ENCODE data around the gene ZNF213.

ZNF213 gene

GRCh38 chr16:3101018-3101840, 33.6 kb upstream of the ZNF213 start:
- DNase-seq: peak; percentile 29

DNA sequence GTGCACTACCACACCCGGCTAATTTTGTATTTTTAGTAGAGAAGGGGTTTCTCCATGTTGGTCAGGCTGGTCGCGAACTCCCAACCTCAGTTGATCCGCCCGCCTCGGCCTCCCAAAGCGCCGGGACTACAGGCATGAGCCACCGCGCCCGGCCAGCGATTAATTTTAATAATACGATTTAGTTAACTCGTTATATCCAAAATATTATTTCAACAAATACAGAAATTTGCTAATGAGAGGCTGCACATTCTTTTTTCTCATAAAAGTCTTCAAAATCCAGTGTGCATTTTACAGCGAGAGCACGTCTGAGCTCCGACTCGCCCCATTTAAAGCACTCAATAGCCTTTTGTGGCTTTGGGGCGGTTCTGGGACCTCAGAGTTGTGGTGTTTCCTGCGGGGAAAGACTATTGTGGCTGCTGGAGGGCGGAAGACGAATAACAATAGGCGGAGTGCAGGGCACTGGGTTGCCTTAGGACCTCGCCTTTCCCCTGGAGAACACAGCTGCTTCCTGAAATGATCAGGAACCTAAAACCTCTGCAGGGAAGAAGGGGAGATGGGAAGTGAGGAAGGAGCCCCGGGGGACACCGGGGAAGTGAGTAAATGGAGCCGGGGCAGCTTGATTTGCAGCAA, 32.9 kb upstream of the ZNF213 start:
- no peak for DNase-seq

- peak; percentile 64 for DNase-seq
Measured at GRCh38 chr16:3106205-3106928, 28.5 kb upstream of the ZNF213 start.

- DNase-seq: peak; percentile 49
Measured at GRCh38 chr16:3112058-3112880, 22.6 kb upstream of the ZNF213 start, which contains the start of gene ZNF205. Gene ZNF205 (plus strand): TSS chr16:3112586. CDS start chr16:3113431, 845 bp downstream.

DNA sequence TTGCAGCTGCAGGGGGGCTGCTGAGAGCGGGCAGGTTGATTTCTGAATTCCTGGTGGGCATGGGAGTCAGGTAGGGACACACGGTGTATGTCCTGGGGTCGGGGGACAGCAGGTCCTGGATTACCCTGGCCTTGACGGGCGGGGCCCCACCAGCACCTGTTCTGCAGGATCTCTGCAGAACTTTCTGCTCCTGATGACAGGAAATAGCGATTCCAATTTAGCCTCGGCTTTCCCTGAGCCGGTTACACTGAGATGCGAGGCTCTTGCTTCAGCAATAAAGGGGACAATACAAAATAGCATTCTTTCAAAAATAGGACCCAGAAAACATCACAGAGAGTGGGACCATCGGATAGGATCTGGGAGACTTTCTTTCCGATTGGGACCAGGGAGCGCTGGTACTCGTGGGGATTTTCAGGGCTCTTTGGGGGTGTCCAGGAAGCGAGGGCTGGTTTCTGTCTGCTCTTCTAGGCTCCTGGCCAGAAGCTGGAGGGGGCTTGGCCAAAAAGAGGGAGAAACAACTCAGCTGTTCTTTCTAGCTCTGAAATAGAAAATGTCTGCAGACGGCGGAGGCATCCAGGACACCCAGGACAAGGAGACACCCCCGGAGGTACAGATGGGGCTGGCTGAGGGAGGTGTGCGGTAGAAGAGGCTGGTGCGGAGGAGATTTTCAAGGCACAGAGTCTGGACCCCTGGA, 21.8 kb upstream of the ZNF213 start:
- DNase-seq: no peak

- no peak for DNase-seq
Measured at GRCh38 chr16:3113765-3114479, 20.9 kb upstream of the ZNF213 start.

GRCh38 chr16:3115003-3115402, 19.8 kb upstream of the ZNF213 start:
- no peak for DNase-seq

DNA sequence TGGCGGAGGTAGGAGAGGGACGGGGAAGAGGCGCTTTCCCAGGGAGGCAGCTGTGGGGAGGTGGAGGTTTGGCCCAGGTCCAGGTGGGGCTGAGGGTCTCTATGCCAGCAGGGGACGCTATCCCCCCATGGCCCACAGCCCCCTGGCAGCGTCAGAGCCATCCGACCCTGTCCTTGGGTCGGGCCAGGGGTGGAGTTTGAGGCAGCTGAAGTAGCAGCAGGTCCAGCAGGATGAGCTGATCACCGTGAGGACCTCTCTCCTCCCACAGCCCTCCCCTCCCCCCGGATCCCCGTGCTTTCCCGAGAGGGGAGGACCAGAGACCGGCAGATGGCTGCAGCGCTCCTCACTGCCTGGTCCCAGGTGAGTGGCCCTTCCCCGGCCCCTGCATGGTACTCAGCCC, 19.3 kb upstream of the ZNF213 start:
- no peak for DNase-seq

- no peak for DNase-seq
Measured at GRCh38 chr16:3118204-3118790, 16.5 kb upstream of the ZNF213 start.

- DNase-seq: no peak
Measured at GRCh38 chr16:3118846-3119245, 16.0 kb upstream of the ZNF213 start.

- no peak for DNase-seq
Measured at GRCh38 chr16:3119286-3119685, 15.5 kb upstream of the ZNF213 start.

DNA sequence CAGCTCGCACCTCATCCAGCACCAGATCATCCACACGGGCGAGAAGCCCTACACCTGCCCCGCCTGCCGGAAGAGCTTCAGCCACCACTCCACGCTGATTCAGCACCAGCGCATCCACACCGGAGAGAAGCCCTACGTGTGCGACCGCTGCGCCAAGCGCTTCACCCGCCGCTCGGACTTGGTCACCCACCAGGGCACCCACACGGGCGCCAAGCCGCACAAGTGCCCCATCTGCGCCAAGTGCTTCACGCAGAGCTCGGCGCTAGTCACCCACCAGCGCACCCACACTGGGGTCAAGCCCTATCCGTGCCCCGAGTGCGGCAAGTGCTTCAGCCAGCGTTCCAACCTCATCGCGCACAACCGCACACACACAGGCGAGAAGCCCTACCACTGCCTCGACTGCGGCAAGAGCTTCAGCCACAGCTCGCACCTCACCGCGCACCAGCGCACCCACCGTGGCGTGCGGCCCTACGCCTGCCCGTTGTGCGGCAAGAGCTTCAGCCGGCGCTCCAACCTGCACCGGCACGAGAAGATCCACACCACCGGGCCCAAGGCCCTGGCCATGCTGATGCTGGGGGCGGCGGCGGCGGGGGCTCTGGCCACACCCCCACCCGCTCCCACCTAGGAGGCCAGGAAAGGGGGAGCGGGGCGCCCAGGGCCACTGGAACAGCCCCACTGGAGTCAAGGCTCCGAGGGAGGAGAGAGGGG, 15.0 kb upstream of the ZNF213 start:
- DNase-seq: no peak

GRCh38 chr16:3120435-3120834, 14.4 kb upstream of the ZNF213 start:
- DNase-seq: no peak

DNA sequence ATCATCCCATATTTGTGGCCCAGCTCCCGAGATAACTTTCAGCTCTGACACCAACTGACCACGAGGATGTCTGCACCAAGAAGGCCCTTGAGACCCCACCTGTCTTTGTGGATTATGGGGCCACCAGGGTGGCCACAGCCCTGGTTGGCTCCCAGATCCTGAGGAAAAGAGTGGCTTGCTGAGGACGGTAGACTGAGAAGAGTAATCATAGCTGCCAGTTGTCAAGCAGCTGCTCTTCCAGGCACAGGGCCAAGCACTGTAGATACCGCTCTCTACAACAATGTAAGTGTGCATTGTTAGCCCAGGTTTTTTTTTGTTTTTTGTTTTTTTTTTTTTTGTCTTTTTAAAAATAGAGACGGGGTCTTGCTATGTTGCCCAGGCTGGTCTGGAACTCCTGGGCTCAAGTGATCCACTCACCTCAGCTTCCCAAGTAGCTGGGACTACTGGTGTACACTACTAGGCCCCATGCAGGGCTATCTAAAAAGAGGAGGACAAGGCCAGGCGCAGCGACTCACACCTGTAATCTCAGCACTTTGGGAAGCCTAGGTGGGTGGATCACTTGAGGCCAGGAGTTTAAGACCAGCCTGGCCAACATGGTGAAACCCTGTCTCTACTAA, 12.9 kb upstream of the ZNF213 start:
- DNase-seq: peak; percentile 39

GRCh38 chr16:3122926-3123570, 11.8 kb upstream of the ZNF213 start:
- DNase-seq: no peak

- DNase-seq: peak; percentile 85
Measured at GRCh38 chr16:3123986-3124886, 10.6 kb upstream of the ZNF213 start.

DNA sequence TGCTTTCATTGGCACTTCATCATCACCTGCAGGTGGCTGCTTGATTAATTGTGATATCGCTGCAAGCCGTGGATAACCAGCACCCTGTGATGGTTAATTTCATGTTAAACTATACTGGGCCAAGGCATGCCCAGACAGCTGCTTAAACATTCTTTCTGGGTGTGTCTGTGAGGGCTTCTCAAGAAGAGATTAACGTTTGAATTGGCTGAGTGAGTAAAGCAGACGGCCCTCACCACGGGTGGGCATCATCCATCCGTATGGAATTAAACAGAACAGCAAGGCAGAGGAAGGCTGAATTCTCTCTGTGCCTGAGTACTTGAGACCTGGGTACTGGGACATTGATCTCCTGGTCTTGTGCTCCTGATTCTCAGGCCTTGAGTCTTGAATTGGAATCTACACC, 7.1 kb upstream of the ZNF213 start:
- DNase-seq: peak; percentile 4
